Stimulated activated CD4-positive, alpha-beta T cell treated with anti-CD3 and anti-CD28 coated beads, TNF-alpha, amount 100 ng/mL, for 4 hours (primary cell): Measurements from ENCODE around the gene IRF2BP2.

Source experiments
- DNase-seq, 3 experiments: peaks; one replicate each; pipeline ENCODE4 v3.0.0-alpha.2; 2020; ENCODE audit warnings: low read depth in 3 of 3

Gene IRF2BP2

GRCh38 chr1:234584420-234584805 lies 25.6 kb downstream of the IRF2BP2 start:
- DNase-seq: no peak

GRCh38 chr1:234583755-234584419 lies 26.1 kb downstream of the IRF2BP2 start:
- no peak for DNase-seq

GRCh38 chr1:234582681-234583301 lies 27.2 kb downstream of the IRF2BP2 start:
- no peak for DNase-seq

GRCh38 chr1:234582186-234582585 lies 27.8 kb downstream of the IRF2BP2 start:
- no peak for DNase-seq

GRCh38 chr1:234581063-234581714 lies 28.8 kb downstream of the IRF2BP2 start:
- DNase-seq: no peak

GRCh38 chr1:234579967-234580366 lies 30.0 kb downstream of the IRF2BP2 start:
- no peak for DNase-seq

GRCh38 chr1:234578735-234579134 lies 31.2 kb downstream of the IRF2BP2 start:
- DNase-seq: no peak

GRCh38 chr1:234578087-234578486 lies 31.9 kb downstream of the IRF2BP2 start:
- DNase-seq: no peak

- no peak for DNase-seq
Observed at GRCh38 chr1:234573711-234574299, 36.2 kb downstream of the IRF2BP2 start.

GRCh38 chr1:234572966-234573365 lies 37.0 kb downstream of the IRF2BP2 start:
- no peak for DNase-seq

GRCh38 chr1:234571702-234572101 lies 38.3 kb downstream of the IRF2BP2 start:
- no peak for DNase-seq

GRCh38 chr1:234570329-234571120 lies 39.5 kb downstream of the IRF2BP2 start:
- no peak for DNase-seq

- DNase-seq: no peak
Observed at GRCh38 chr1:234568345-234568744, 41.6 kb downstream of the IRF2BP2 start.

- DNase-seq: no peak
Observed at GRCh38 chr1:234565132-234565531, 44.8 kb downstream of the IRF2BP2 start.

GRCh38 chr1:234564035-234565029 lies 45.6 kb downstream of the IRF2BP2 start:
- no peak for DNase-seq

- no peak for DNase-seq
Observed at GRCh38 chr1:234562334-234562733, 47.6 kb downstream of the IRF2BP2 start.

- DNase-seq: no peak
Observed at GRCh38 chr1:234561319-234561718, 48.7 kb downstream of the IRF2BP2 start.

GRCh38 chr1:234559902-234560676 lies 49.9 kb downstream of the IRF2BP2 start:
- no peak for DNase-seq

GRCh38 chr1:234559152-234559901 lies 50.7 kb downstream of the IRF2BP2 start:
- DNase-seq: no peak
